NCI-H1092 (cell line): ENCODE data around the gene BTBD7.
A peak's percentile ranks its signal among the peaks of the same experiment; 100 is the strongest.
"Not testable (repeated sequence)": the region's sequence is repeated elsewhere in the genome, so short reads cannot be mapped to it uniquely, and the experiment has no call there.

Experiments
- DNase-seq: peaks from one replicate; lab custom pipeline; 2025; lab: John Stamatoyannopoulos, UW

The BTBD7 gene, protein sequence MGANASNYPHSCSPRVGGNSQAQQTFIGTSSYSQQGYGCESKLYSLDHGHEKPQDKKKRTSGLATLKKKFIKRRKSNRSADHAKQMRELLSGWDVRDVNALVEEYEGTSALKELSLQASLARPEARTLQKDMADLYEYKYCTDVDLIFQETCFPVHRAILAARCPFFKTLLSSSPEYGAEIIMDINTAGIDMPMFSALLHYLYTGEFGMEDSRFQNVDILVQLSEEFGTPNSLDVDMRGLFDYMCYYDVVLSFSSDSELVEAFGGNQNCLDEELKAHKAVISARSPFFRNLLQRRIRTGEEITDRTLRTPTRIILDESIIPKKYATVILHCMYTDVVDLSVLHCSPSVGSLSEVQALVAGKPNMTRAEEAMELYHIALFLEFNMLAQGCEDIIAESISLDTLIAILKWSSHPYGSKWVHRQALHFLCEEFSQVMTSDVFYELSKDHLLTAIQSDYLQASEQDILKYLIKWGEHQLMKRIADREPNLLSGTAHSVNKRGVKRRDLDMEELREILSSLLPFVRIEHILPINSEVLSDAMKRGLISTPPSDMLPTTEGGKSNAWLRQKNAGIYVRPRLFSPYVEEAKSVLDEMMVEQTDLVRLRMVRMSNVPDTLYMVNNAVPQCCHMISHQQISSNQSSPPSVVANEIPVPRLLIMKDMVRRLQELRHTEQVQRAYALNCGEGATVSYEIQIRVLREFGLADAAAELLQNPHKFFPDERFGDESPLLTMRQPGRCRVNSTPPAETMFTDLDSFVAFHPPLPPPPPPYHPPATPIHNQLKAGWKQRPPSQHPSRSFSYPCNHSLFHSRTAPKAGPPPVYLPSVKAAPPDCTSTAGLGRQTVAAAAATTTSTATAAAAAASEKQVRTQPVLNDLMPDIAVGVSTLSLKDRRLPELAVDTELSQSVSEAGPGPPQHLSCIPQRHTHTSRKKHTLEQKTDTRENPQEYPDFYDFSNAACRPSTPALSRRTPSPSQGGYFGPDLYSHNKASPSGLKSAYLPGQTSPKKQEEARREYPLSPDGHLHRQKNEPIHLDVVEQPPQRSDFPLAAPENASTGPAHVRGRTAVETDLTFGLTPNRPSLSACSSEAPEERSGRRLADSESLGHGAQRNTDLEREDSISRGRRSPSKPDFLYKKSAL

DNA sequence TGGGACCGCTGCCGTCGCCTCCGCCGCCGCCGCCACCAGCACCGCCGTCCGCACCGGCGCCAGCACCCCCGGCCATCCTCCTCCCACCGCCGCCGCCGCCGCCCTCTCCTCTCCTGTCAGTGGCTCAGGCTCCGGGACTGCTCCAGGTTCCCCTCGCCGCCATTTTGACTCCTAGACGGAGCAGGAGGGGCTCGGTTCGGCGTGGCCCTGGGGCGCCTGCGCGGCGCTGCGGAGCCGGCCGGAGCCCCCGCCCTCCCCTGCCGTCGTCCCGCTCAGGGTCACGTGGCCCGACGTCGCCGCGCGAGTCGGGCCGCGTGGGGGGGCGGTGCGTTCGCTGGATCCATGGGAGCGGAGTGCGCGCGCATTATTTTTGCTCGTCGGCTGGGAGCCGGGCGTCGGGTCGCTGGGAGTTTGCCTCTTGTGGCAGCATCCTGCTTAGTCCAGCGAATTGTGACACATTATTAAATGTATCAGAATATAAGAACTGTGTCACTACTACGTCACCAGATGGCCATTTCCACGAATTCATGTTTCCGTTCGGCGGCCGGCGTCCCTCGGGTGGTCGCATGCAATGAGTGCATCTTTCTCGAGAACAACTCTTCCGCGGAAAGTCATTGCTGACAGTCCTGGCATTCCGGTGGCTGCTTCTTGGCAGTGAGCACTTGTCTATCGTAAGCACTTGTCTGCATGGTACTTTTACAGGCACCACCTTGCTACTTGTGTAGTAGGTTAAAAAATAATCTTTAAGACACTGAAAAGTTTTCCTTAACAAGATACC lies at the start of gene BTBD7:
BTBD7 (minus strand) TSS at position 184 of the 778 bp plus-strand sequence. CDS start 36,985 bp downstream, outside the sequence.
- peak; percentile 92 for DNase-seq

DNA sequence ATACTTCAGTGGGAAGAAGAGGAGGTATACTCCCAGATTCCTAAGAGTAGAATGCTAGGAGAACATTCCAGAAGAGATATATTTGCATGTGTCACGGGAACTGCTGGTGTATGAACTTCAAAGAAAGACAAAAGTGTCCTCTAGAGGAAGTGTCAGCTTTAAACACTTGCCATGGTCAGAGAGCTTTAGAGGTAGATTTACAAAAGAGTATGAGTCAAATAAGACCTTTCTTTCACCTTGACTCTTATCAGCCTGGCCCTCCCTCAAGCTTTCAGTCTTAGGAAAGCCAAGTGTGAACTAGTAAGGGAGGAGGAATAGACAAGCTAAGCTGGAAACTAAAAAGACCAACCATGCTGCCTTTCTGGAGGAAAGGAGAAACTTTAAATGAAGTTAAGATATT lies 48.8 kb upstream of the BTBD7 start:
- no peak for DNase-seq

DNA sequence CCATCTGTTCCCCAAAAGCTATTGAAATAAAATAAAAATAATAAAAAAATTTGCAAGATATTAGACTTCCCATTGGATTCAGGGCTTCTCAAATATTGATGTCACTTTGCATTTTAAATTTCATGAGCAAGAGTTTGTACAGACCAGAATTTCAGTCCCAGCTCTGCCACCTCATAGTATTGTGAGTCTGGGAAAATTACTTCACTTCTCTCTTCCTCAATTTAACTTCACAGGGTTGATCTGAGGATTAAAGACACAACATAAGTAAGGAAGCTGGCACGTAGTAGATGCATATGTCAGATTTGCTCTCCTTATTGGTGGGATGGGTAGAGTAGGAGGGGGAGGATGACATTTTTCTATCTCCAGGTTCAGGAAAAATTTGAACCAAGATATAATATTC lies 47.0 kb upstream of the BTBD7 start:
- no peak for DNase-seq

DNA sequence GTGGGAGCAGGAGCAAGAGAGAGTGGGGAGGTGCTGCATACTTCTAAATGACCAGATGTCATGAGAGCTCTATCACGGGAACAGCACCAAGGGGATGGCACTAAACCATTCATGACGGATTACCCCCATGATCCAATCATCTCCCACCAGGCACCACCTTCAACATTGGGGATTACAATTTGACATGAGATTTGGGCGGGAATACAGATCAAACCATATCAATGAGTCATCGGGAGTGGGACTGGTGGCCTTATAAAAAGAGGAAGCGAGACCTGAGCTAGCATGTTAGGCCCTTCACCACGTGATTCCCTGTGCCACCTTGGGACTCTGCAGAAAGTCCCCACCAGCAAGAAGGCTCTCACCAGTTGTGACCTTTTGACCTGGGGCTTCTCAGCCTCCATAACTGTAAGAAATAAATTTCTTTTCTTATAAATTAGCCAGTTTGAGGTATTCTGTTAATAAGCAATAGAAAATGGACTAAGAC lies 42.9 kb upstream of the BTBD7 start:
- no peak for DNase-seq

DNA sequence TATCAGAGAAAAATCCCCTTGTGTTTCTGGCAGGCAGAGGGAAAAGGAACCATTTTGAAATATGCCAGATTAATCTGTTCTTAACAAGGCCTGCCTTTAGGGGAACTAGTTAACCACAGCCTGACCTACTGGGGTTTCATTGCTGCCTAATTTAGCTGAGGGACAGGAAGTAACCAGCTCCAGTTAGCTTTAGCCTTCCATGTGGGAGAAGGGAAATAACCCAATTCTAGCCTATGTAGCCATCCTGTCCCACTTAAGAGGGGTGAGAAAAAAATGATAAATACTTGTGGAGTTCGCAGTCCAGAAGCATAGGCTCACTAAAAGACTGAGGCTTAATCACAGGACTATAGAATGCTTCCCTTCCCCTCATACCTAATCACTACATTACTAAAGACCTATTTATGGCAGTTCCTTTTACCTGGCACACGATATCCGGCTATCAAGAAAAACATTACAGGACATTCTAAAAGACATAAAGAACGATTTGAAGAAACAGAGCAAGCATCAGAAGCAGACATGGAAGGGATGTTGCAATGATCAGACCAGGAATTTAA lies 37.0 kb upstream of the BTBD7 start:
- no peak for DNase-seq

DNA sequence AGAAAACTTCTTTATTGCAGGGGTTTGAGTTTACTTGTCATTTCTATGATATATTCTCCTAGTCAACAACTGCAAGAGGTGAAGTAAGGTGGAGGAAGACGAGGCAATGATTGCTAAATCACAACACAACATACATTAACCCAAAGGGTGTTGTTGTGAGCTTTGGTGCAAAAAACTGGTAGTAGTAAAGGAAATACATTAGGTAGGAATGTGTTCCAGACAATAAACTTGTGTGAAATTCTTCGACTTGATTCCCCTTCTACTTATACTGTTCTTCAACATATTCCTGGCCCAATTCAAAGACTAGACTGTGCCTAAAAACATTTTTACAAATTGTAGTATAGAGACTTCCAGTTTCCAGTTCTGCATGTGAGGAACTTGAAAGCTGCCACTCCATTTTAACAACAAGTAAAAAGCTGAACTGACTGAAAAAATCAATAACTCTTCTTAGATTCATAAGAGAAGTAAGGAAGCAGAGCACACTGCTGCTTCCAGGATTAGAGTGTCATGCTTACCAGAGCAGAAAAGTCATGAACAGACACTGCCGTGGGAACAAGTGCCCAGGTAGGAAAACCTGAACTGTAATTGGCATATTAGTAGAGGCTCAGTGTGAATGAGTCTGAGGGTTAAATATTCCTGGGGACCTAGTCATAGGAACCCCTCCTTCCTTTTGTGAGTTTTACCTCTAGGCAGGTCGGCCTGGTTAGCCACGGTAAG lies 36.3 kb upstream of the BTBD7 start:
- no peak for DNase-seq

GRCh38 chr14:93354873-93355272 lies 22.0 kb upstream of the BTBD7 start:
- not testable (repeated sequence) for DNase-seq

GRCh38 chr14:93348292-93348691 lies 15.5 kb upstream of the BTBD7 start:
- DNase-seq, result no peak

- DNase-seq, result no peak
These were observed 15.0 kb upstream of the BTBD7 start for GRCh38 chr14:93347850-93348249.

GRCh38 chr14:93346926-93347721 lies 14.3 kb upstream of the BTBD7 start, which contains the start of gene COX8C:
TSS of gene COX8C (plus strand) at chr14:93347182. CDS start at chr14:93347269, 87 bp downstream.
- no peak for DNase-seq

DNA sequence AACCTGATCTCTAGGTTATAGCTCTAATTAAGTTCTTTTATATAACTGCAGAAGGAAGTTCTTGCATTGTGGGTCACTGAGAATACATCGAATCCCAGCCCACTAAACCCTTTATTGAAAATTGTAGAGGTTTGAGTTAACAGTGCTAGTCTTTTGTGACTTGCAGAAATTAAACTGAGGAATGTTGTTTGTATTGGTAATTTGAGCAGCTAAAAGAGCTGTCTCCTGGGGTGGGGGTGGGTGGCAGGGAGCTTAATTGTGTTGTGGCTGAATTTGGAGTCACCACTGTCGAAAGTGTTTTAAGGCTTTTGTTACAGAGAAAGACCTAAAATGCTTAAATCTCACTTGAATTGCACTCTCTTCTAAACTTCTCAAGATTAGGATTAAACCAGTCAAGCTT lies 11.0 kb upstream of the BTBD7 start:
- no peak for DNase-seq

DNA sequence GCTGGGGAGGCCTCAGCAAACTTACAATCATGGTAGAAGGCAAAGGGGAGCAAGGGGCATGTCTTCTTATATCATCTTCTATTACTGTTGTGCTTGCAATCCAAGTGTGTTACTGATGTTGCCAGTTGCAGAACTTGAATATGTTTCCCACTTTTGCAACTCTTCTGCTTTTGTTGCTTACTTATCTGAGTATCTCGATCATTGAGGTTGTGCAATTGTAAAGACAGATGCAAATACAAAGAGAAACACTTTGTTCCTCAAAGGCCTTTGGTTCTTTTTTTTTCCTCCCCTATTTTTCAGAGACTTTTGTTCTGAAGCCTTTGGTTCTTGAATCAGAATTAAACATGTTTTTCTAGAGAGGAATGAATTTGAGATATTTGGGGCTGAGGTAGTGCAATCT lies 10.4 kb upstream of the BTBD7 start:
- no peak for DNase-seq

GRCh38 chr14:93337884-93338283 lies 5.0 kb upstream of the BTBD7 start:
- no peak for DNase-seq

- no peak for DNase-seq
These were observed 4.4 kb upstream of the BTBD7 start for GRCh38 chr14:93337143-93337753.

GRCh38 chr14:93333631-93334103 lies 831 bp upstream of the BTBD7 start:
- DNase-seq, result no peak

- DNase-seq, result peak; percentile 4
These were observed 411 bp downstream of the BTBD7 start for GRCh38 chr14:93332397-93332852.

GRCh38 chr14:93331728-93332396 lies 974 bp downstream of the BTBD7 start:
- no peak for DNase-seq

DNA sequence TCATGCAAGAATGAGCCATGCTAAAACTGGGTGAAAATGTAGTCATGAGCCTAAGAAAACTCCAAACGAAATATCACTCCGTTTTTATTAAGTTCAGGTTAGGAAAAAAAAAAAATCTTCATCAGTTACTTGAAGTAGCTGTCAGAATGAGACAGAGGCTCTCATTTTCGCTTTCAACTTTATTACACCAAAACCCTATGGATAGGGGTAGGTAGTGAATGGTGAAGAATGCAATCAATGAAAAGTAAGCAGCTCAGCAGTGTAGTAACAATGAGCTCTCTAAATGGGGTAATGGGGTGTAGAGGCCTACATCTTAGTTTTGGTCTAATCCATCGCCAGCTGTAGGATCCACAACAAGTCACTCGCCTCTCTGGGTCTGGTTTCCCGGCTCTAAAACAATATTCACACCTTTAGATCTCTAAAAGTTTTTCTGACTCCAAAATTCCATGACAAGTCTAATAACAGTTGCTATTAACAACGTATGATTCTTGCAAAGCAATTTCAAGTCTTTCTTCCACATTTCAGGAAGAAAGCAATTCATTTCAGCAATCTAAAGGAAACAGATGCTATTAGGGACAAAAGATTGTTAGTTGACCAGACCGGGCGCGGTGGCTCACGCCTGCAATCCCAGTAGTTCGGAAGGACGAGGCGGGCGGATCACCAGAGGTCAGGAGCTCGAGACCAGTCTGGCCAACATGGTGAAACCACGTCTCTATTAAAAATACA lies 1.7 kb downstream of the BTBD7 start:
- no peak for DNase-seq
